ENCODE data around the gene AUH.

The AUH gene

DNA sequence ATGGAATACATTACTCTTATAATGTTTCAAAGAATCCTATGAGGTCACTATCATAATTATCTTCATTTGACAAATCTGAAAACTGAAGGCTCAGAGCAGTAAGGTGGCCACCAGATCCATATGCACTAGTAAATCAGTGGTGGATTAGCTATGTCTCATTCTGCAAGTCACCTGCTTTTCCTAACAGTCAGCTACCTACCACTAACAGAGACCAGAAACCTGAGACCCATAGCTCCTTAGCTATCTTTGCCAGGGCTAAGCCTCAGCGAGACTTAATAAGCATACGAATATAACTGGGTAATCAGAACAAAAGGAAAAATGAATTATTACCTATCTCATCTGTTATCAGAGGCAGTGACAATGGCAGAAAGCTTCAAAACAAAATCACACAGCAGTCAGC lies 118.7 kb downstream of the AUH start:
- no peak for DNase-seq

- DNase-seq = no peak
Measured at GRCh38 chr9:91241909-91242308, 119.8 kb downstream of the AUH start.

- no peak for DNase-seq
Measured at GRCh38 chr9:91240596-91241165, 121.0 kb downstream of the AUH start.

DNA sequence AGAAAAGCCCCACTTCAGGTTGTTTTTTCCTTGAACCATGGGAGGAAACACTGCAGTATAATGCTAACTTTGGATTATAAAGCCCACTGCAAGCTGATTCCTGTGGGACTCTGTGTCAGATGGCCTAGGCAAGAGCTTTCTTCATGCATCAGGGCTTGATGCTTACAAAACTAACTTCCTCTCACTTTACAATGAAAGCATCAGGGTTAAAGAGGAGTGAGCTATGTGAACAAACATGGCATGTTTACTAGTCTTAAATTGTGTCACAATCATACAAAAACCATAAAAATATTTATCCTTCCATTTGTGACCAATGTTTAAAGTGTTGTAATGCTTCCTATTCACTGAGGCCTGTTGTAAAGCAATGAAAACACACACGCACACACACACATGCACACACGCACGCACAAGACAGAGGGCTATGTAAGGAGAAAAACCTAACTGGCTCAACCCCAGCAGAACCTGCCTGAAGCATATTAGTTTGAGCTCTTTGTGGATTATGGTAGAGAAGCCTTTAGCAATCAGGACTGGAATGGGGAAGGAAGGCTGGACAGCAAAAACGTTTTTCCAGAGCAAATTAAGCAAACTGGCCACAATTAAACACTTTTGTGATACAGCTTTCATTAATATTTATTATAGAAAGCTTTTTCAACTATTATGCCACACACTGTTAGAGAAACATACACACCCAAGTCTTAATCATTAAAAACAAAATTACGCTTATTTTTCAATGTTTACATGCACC lies 122.2 kb downstream of the AUH start:
- DNase-seq = no peak

DNA sequence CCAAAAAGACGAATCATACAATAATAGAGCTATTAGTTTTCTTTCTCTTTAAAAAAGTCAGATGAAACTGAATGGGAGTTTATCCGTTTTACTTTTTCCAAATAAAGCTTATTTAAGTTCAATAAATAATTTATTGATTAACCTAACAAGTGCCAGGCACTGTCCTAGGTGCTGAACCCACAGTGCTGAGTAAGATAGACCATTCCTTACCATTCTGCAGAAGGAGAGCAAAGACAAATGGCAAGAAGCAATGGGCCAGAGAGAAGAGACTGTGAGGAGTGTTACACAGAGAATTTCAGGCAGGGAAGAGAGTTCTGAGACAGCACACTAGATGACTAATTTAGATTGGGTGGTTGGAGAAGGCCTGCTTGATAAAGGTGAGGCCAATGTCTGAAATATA lies 127.2 kb downstream of the AUH start:
- DNase-seq = no peak

DNA sequence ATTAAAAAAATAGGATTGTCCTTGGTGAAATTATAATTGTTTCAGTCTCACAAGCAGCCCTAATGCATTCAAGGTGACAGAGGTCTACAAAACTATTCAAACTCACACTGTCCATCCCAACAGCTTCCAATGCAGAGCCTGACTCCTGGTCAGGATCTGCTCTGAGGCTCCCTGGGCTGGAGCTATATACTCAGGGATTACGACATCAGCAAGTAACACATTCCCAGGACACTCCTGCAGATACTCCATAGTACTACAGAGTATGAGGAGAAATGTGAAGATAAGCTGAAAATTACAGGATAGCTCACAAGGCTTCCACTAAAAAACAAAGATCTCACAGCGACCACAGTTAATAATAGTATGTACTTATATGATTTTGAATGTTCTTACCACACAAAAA lies 130.1 kb downstream of the AUH start:
- DNase-seq = no peak

DNA sequence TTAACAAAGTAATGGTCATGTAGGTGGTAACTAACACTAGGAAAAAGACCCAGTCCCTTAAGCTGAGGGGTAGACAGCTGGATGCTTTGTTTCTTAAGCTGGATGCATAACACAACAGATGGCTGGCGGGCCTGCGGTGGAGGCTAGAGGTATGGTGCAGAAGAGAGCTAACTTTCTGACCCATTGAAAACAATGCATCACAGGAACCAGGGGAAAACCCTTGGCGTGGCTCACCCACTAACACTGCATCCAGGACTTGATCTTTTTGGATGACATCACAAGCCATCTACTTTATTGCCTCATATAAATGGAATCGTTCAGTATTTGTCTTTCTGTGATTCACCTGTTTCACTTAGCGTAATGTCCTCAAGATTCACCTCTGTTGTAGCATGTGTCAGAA lies 138.7 kb downstream of the AUH start:
- no peak for DNase-seq

DNA sequence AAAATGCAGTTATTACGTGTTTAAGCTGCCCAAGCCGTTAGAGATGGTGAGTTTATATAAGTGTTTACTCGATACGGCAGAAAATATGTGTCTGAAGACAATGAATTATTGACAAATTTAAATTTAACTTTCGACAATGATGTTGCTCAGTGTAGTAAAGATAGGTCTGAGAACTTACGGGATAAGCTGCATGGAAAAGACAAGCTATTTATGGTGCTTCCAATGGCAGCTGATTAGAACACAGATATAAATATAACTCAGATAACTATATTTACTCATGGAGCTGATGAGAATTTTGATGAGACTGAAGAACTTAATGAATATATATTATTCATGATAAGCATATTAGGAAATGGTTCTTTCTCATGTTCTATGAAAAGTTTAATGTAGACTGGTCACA lies 139.3 kb downstream of the AUH start:
- no peak for DNase-seq

DNA sequence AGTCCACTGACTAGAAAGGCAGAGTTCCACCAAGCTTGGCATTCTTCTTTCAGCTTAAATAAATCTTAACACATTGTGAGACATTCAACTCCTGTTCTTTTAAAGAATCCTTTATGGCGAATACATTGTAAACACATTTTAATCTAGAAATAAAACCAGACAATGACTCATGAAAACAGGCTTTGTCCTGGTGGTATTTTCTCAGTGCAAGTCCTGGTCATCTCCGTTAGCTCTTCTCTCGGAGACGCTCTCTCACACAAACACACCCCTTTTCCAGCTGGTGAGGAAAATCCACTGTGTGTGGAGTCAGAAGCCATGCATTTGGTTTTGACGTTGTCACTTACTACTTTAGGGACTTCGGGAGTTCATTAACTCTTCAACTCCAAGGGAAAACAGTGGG lies 140.4 kb downstream of the AUH start:
- DNase-seq = no peak

GRCh38 chr9:91220491-91221135 lies 141.1 kb downstream of the AUH start:
- no peak for DNase-seq

DNA sequence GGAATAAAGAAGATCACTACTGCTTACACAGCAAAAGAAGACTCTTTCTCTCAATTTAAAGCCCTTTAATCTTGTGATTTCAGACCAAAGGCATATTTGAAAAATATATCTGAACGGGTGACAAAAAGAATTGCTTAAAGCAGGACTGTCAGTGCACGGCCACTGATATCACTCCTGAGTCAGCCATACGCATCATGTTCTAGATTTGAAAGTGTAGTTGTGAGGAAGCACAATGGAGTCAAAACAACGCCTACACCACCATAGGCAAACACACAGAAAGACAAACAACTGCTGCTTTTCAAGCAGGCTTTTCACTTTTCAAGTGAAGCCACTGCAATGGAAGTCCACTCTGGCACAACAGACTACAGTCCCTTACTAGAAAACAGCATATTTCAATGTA lies 141.7 kb downstream of the AUH start:
- no peak for DNase-seq

DNA sequence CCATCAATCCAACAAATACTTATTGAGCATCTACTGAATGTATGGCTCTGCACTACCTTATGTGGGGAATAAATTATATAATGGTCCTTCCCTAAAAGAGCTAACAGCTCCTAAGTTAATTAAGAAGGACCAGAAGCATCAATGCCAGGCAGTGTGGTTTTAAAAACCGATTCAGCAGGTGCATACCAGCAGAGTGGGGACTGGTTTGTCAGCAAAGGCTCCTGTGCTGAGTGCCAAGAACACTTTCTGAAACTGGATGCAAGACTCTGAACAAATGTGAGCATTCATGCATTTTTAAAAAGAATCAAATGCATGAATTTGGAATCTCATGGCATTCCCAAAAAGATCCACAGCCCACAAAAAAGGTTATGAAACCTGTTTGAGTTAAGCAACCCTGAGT lies 142.2 kb downstream of the AUH start:
- DNase-seq = no peak

DNA sequence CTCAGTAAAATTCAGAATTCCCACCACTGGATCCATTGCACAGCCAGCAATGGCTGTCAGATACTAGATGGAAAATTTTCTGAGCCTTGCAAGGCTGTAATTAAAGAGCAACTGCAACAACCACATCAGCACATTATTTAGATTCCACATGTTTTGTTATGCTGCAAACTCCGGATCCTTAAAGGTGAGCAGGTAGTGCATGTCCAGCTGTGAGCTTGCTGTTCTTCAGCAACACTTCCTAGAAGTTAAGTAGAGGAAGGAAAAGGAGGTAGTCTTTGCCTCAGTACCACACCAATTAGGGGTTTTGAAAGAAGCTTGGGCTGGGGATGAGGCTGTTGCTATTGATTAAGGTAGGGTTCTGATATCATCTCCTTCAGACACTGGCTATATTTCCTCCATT lies 144.3 kb downstream of the AUH start:
- no peak for DNase-seq

DNA sequence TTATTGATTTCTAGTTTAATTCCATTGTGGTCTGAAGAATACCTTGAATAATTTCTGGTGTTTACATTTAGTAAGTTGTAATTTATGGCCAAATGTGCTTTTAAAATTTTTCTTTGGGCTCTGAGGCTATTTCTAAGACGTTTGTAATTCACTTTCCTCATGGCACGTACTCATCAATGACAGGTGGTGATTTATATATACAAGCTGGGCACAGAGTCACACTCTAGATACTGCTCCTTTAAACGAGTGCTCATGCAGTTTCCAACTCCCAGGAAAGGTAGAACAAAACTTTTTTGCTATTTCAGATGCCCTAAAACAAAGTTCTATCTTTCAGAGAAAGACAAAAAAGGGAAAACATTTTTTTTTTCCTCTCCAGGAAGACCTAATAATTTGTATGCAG lies 146.9 kb downstream of the AUH start:
- DNase-seq = no peak

DNA sequence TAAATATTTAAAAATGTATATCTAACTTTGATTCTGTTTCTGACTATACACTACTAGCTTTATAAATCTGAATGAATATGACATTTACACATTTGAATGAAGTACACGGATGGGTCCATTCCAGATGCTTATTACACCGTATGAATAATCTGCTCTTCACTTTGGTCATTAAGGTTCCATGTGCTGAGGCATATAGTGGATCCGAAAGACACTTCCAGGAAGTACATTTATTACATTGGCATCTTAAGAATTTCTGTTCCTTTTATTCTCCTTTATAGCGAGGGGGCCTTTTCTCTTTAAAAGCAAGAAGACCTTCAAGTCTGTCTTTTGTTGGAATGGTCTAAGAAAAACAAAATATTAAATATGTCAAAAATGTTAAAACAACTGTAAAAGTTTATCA lies 147.6 kb downstream of the AUH start:
- no peak for DNase-seq

DNA sequence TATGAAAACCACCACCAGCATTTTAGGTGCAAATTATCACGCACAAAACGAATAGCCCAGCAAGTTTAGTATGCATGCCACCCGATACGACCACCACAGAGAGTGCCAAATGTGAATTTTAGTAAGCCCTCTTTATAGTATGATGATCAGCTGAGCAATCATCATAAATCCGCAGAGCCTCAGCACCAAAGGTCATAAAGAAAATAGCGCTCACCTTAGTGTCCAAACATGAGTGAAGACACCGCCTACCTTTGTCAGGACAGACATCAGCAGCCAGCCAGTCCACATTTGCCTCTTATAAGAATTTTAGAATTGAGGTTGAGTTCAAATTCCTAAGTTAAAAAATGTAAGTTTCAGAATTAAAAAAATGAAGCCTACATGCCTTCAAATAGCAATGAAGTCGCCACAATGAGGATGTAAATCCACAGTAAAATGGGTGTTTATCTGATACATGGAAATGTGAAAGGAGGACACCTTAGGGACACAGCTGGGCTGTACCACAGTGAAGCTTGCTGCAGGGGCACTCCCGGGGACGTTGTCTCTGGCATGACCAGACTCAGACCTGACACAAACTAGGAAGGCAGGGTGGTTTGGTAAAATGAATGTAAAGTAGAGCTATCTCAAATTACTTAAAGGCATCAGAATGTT lies 149.0 kb downstream of the AUH start:
- DNase-seq = no peak

- DNase-seq = no peak
Measured at GRCh38 chr9:91211919-91212318, 149.8 kb downstream of the AUH start.

DNA sequence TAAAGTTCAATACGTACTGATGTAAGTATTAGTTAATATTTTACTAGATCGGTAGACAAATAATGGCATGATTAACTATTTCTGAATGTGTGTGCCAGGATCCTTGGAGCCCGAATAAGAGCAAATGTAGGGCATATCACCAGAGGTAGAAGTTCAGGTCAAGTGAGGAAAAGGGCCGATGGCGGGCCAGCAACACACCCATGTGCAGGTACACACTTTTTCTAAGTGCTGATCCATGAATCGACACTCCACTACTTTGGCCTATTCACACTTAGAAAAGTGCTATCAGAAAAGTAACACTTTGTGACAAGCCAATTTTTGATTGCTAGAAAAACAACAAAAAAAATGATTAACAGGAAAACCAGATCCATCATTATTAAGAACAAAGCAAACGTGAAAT lies 150.3 kb downstream of the AUH start:
- DNase-seq = no peak

DNA sequence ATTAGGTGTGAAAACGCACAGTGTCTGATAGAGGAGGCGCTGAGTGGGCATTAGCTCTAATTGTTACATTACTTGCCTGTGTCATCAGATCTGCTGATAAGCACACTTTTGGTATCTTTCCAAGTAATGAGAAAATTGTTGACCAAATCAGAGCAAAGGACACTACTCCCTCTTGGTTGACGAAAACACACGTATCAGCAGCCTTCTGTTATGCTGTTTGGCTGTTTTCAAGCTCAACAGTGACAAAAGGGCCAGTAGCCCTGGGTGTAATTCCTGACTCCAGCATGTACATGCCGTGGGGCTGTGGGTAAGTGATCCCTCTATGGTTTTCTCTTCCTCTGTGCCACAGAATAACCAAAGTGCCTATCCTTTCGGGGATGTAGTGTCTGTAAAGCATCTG lies 151.4 kb downstream of the AUH start:
- no peak for DNase-seq

DNA sequence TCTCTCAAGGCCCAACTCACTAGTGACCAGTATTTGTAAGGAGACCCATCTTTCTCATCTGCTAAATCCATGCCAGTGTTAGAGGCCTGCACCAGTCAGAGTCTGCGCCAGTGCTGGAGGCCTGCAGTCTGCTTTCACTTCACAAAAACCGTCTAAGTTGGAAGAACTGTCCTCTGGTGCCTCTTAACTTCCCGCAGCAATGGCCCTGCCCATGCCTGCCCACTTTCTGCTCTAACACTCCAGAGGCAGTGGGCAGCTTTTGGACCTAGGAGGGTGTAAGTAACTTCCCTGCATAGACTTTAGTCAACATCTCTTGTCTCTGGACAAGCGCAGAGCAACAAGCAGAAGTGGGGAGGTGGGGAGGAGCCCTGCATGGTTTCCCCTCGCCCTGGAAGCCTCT lies 152.9 kb downstream of the AUH start:
- DNase-seq = no peak

DNA sequence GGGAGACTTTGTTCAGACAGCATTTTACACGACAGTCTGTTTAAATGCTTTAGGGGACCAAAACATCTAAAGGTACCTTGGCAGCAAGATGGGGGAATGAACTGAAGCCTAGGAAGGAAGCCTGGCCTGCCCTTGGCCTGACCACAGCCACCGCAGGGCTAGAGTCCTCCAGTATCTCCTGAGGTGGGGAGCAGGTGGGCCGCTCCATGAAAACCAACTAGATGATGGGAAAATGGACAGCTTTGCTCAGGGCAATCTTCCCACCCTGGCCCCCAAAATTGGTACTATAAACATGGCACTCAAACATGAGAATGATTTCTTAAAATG lies 153.3 kb downstream of the AUH start:
- DNase-seq = no peak

- no peak for DNase-seq
Measured at GRCh38 chr9:91207729-91208418, 153.8 kb downstream of the AUH start.

DNA sequence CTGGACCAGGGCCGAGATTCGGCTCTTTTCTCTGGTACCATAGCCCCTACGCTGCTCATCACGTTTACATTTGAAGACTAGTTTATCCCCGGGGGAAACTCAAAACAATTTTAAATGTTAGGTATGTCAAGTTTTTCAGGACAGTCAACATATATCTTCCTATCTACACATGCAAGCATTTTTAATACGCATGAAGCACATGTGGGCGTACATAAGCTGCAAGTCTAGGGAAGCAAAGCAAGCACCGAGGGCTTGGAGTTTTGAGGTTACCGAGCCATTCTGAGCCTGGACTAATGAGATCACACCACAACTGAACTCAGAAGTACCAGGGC lies 154.4 kb downstream of the AUH start:
- DNase-seq = no peak

DNA sequence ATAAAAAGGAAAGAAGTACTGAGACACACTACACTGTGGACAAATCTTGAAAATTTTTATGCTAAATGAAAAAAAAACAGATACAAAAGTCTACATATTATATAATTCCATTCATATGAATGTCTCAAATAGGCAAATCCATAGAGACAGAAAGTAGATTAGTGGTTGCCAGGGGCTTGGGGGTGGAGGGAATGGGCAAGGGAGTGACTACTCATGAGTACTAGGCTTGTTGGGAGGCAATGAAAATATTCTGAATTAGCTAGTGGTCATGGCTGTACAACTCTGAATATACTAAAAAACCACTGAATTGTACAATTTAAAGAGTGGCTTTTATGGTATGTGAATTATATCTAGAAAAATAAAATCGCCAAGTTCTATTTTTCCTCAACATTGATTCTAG lies 154.9 kb downstream of the AUH start:
- DNase-seq = no peak
